GM08714 (cell line): Measurements from ENCODE around the gene ENOSF1.

Experiments used
- H3K4me3 ChIP-seq: fragments of 200-500 bp; sonication (Bioruptor generic); 2 replicates; pipeline ENCODE4 v1.5.1; 2014; ENCODE audit warnings: mild to moderate bottlenecking, low read length, inconsistent platforms
- ZNF274 ChIP-seq: IDR thresholded peaks from 2 replicates; pipeline ENCODE4 v1.6.1; 2012; ENCODE audit warnings: mild to moderate bottlenecking, low read depth, low read length

The ENOSF1 gene

GRCh38 chr18:673317-673716 lies 39.1 kb downstream of the ENOSF1 start:
- no peak for TF ChIP-seq ZNF274
- H3K4me3 ChIP-seq, result no peak overlapping the region

GRCh38 chr18:671405-671804 lies 41.0 kb downstream of the ENOSF1 start:
- TF ChIP-seq ZNF274, result no peak
- no peak overlapping the region for H3K4me3 ChIP-seq

GRCh38 chr18:670522-670921 lies 41.9 kb downstream of the ENOSF1 start:
- no peak for TF ChIP-seq ZNF274

GRCh38 chr18:669077-669476 lies 43.4 kb downstream of the ENOSF1 start:
- no peak for TF ChIP-seq ZNF274
- no peak overlapping the region for H3K4me3 ChIP-seq

More at GRCh38 chr18:670522-670921, 41.9 kb downstream of the ENOSF1 start:
- H3K4me3 ChIP-seq, result no peak overlapping the region

GRCh38 chr18:668260-668659 lies 44.2 kb downstream of the ENOSF1 start:
- TF ChIP-seq ZNF274, result no peak
- H3K4me3 ChIP-seq, result no peak overlapping the region

GRCh38 chr18:666628-667027 lies 45.8 kb downstream of the ENOSF1 start:
- H3K4me3 ChIP-seq, result no peak overlapping the region
- no peak for TF ChIP-seq ZNF274

GRCh38 chr18:666177-666576 lies 46.3 kb downstream of the ENOSF1 start:
- TF ChIP-seq ZNF274, result no peak
- H3K4me3 ChIP-seq, result no peak overlapping the region

GRCh38 chr18:662197-662596 lies 50.2 kb downstream of the ENOSF1 start:
- no peak for TF ChIP-seq ZNF274
- no peak overlapping the region for H3K4me3 ChIP-seq

- H3K4me3 ChIP-seq, result peak overlapping the region; percentile 82; the same call in 1 of the 2 replicates
- TF ChIP-seq ZNF274, result no peak
Measured at GRCh38 chr18:659597-659996, 52.8 kb downstream of the ENOSF1 start.

- H3K4me3 ChIP-seq, result peak overlapping the region; percentile 82
- no peak for TF ChIP-seq ZNF274
Measured at GRCh38 chr18:658947-659533, 53.4 kb downstream of the ENOSF1 start.

GRCh38 chr18:658001-658946 lies 54.2 kb downstream of the ENOSF1 start:
- peak overlapping the region; percentile 82 for H3K4me3 ChIP-seq
- TF ChIP-seq ZNF274, result no peak

- peak within 1 kb of the TSS; percentile 82 for H3K4me3 ChIP-seq
- TF ChIP-seq ZNF274, result no peak
Measured at GRCh38 chr18:657311-658000, 55.0 kb downstream of the ENOSF1 start, which contains the start of gene TYMS. Gene TYMS (plus strand): TSS chr18:657653. CDS start chr18:657743, 90 bp downstream.

- H3K4me3 ChIP-seq, result no peak overlapping the region
- TF ChIP-seq ZNF274, result no peak
Measured at GRCh38 chr18:655445-655844, 57.0 kb downstream of the ENOSF1 start.

GRCh38 chr18:654601-655000 lies 57.8 kb downstream of the ENOSF1 start:
- TF ChIP-seq ZNF274, result no peak
- H3K4me3 ChIP-seq, result no peak overlapping the region
